Vagina (tissue), 2 donors: ENCODE results near the gene TSPAN19. TPM values are rescaled to one million over a fixed set of nuclear protein-coding genes. Genes with fewer than 3 reads are reported as not detected.

ENCODE experiments used
- DNase-seq, 2 donors: peaks; one replicate each; pipeline ENCODE4 v3.0.0-alpha.2; 2017; ENCODE audit errors: extremely low spot score in 2 of 2
- H3K27ac ChIP-seq: fragments of 200-600 bp; sonication (generic); one replicate; pipeline ENCODE4 v1.5.1; 2019
- H3K27me3 ChIP-seq: fragments of 200-600 bp; sonication (generic); one replicate; pipeline ENCODE4 v1.5.1; 2019
- H3K36me3 ChIP-seq, 2 donors: fragments of 200-600 bp; sonication (generic); one replicate each; pipeline ENCODE4 v1.5.1; 2017 to 2019
- H3K4me1 ChIP-seq: fragments of 200-600 bp; sonication (generic); one replicate; pipeline ENCODE4 v1.5.1; 2019
- H3K4me3 ChIP-seq, 2 donors: fragments of 200-600 bp; sonication (generic); 1 replicate in 1 of 2; 2 replicates in 1 of 2; pipeline ENCODE4 v1.5.1; 2016 to 2019
- H3K9me3 ChIP-seq: fragments of 200-600 bp; sonication (generic); one replicate; pipeline ENCODE4 v1.5.1; 2019
- POLR2A ChIP-seq, 2 donors: fragments of 450-650 bp; IDR thresholded peaks; one replicate each; pipeline ENCODE4 v1.6.1; 2017; ENCODE audit warnings: antibody characterized with exemption in 2 of 2, mild to moderate bottlenecking in 2 of 2, moderate library complexity in 2 of 2
- POLR2AphosphoS5 ChIP-seq, 2 donors: sonication (generic); formaldehyde crosslinking; IDR thresholded peaks; one replicate each; pipeline ENCODE4 v1.9.0; 2017; ENCODE audit warnings: antibody characterized with exemption in 2 of 2, mild to moderate bottlenecking in 2 of 2, low read depth in 1 of 2; ENCODE audit not compliant: insufficient read depth in 1 of 2
- intact Hi-C: fragments of 100-400 bp; cut with DNase I; formaldehyde crosslinking; loops from one replicate; pipeline ENCODE4 v1.15.1; 2023
- total RNA-seq: library from RNA; depleted of rRNA; stranded (reverse); fragments of >200 nt; gene quantifications from one replicate; pipeline ENCODE4 v1.2.3, GENCODE V29; 2016
- TF ChIP-seq, protein P1 (sequence below), 3 experiments: fragments of 450-650 bp in 2 of 3; fragments of 200-600 bp in 1 of 3; sonication (generic) in 1 of 3; IDR thresholded peaks; one replicate each; pipeline ENCODE4 v1.5.1; 2017 to 2019; ENCODE audit warnings: antibody characterized with exemption in 3 of 3, mild to moderate bottlenecking in 2 of 3, moderate library complexity in 2 of 3

Gene TSPAN19
- total RNA-seq, 1 donor from 2014 or later, result not detected

DNA sequence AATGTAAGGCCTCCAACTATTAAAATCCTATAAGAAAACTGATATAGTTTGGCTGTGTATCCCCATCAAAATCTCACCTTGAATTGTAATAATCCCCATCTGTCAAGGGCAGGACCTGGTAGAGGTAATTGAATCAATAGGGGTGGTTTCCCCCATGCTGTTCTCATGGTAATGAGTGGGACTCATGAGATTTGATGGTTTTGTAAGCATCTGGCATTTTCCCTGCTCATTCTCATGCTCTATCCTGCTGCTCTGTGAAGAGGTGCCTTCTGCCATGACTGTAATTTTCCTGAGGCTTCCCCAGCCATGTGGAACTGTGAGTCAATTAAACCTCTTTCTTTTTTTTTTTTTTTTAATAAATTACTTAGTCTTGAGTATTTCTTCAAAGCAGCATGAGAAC is 31.9 kb downstream of the TSPAN19 start:
- TF ChIP-seq, protein P1, sequence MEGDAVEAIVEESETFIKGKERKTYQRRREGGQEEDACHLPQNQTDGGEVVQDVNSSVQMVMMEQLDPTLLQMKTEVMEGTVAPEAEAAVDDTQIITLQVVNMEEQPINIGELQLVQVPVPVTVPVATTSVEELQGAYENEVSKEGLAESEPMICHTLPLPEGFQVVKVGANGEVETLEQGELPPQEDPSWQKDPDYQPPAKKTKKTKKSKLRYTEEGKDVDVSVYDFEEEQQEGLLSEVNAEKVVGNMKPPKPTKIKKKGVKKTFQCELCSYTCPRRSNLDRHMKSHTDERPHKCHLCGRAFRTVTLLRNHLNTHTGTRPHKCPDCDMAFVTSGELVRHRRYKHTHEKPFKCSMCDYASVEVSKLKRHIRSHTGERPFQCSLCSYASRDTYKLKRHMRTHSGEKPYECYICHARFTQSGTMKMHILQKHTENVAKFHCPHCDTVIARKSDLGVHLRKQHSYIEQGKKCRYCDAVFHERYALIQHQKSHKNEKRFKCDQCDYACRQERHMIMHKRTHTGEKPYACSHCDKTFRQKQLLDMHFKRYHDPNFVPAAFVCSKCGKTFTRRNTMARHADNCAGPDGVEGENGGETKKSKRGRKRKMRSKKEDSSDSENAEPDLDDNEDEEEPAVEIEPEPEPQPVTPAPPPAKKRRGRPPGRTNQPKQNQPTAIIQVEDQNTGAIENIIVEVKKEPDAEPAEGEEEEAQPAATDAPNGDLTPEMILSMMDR (IDR thresholded peaks at IDR 0.05), result no peak
- TF ChIP-seq POLR2A (IDR thresholded peaks at IDR 0.05) (no peak), POLR2AphosphoS5 (IDR thresholded peaks at IDR 0.05; ENCODE audit: insufficient read depth in 1 of 2, low read depth in 1 of 2) (no peak)
- Histone ChIP-seq H3K4me3 (no peak overlapping the region), H3K4me1 (peaks cover 3% of the 10 kb centered on the region), H3K27me3 (no peaks in the 10 kb centered on the region), H3K9me3 (no peaks in the 10 kb centered on the region), H3K36me3 (no peaks in the 10 kb centered on the region), H3K27ac (no peak overlapping the region)
- DNase-seq, result no peak
- intact Hi-C loops, result no loop called here

DNA sequence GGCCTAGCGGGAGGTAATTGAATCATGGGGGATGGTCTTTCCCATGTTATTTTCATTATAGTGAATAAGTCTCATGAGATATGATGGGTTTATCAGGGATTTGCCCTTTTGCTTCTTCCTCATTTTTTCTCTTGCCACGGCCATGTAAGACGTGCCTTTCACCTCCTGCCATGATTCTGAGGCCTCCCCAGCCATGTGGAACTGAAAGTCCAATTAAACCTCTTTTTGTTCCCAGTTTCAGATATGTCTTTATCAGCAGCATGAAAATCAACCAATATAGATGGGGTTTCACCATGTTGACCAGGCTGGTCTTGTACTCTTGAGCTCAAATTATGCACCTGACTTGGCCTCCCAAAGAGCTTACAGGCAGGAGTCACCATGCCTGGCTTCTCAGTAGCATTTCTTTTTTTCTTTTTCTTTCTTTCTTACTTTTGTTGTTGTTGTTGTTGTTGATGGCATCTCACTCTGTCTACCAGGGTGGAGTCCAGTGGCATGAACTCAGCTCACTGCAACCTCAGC is 33.2 kb downstream of the TSPAN19 start:
- Histone ChIP-seq H3K36me3 (no peaks in the 10 kb centered on the region), H3K4me1 (no peaks in the 10 kb centered on the region), H3K4me3 (no peak overlapping the region), H3K9me3 (no peaks in the 10 kb centered on the region), H3K27me3 (no peaks in the 10 kb centered on the region), H3K27ac (no peak overlapping the region)
- TF ChIP-seq POLR2A (IDR thresholded peaks at IDR 0.05) (no peak), POLR2AphosphoS5 (IDR thresholded peaks at IDR 0.05; ENCODE audit: insufficient read depth in 1 of 2, low read depth in 1 of 2) (no peak)
- TF ChIP-seq, protein P1 (IDR thresholded peaks at IDR 0.05), result no peak
- intact Hi-C loops, result no loop called here
- DNase-seq, result no peak

DNA sequence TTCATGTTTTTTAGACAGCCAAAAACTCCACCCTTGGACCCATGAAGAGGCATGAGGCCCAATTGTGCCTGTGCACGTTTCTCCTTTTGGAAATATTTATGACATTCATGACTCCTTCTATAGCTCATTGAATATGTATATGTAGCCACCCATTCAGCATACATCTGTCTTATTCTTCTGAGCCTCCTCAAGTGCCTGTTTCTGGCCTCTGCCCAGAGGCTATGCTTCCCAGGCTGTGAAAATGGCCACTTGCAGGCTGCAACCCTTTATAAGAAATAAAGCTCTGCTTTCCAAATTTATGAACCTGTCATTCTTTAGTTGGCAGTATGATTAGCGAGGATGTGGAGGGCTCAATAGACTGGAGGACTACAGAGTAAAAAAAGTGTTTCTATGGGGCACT is 35.3 kb downstream of the TSPAN19 start:
- TF ChIP-seq POLR2A (IDR thresholded peaks at IDR 0.05), result no peak
- TF ChIP-seq, protein P1 (IDR thresholded peaks at IDR 0.05), result no peak
- TF ChIP-seq POLR2AphosphoS5 (IDR thresholded peaks at IDR 0.05; ENCODE audit: insufficient read depth in 1 of 2, low read depth in 1 of 2), result no peak
- Histone ChIP-seq H3K9me3 (no peaks in the 10 kb centered on the region), H3K36me3 (no peaks in the 10 kb centered on the region), H3K27ac (no peak overlapping the region), H3K27me3 (no peaks in the 10 kb centered on the region), H3K4me3 (no peak overlapping the region), H3K4me1 (no peaks in the 10 kb centered on the region)
- intact Hi-C loops, result no loop called here
- no peak for DNase-seq

DNA sequence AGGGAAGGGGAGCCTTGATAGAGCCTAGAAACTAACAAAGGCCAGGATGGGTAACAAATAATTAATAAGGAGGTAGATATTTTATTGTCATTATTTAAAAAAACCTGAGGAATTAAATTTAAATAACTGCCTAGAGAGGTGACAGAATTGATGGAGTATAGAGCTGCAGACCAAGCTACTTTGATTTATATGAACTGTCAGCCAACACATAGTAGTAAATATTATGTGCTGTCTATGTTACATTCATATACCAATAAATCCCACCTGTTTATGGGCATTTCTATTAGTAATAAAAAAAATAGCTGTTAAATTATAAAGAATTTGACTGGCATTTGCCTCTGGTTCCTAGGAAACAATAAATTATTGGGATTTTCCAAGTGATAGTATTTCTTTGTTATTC is 37.7 kb downstream of the TSPAN19 start:
- H3K9me3 ChIP-seq, result no peaks in the 10 kb centered on the region

DNA sequence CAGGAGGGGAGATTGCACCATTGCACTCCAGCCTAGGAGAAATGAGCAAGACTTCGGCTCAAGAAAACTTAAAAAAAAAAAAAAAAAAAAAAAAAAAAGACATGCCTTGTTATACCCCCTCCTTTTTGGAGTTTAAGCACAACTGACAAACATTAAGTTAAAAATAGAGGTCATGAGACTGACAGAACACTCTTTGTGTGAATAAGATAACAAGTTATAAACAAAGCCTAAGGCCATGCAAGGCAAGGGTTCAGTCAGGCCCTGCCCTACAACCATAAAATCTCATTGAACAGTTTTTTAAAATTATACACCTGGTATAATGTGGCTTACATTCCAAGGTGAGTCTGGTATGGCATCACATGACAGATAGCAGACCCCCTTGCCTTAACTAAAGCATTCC is 39.3 kb downstream of the TSPAN19 start:
- no peak for DNase-seq
- H3K36me3 ChIP-seq, result no peaks in the 10 kb centered on the region
- H3K27ac ChIP-seq, result no peak overlapping the region
- intact Hi-C loops, result no loop called here
- no peak overlapping the region for H3K4me3 ChIP-seq
- no peaks in the 10 kb centered on the region for H3K9me3 ChIP-seq
- H3K4me1 ChIP-seq, result no peaks in the 10 kb centered on the region
- TF ChIP-seq, protein P1 (IDR thresholded peaks at IDR 0.05), result no peak
- no peak for TF ChIP-seq POLR2A (IDR thresholded peaks at IDR 0.05)
- TF ChIP-seq POLR2AphosphoS5 (IDR thresholded peaks at IDR 0.05; ENCODE audit: insufficient read depth in 1 of 2, low read depth in 1 of 2), result no peak
- no peaks in the 10 kb centered on the region for H3K27me3 ChIP-seq

More for the DNA sequence above, 37.7 kb downstream of the TSPAN19 start:
- Histone ChIP-seq H3K4me1 (no peaks in the 10 kb centered on the region), H3K36me3 (no peaks in the 10 kb centered on the region), H3K27me3 (no peaks in the 10 kb centered on the region), H3K27ac (no peak overlapping the region), H3K4me3 (no peak overlapping the region)
- intact Hi-C loops, result no loop called here
- no peak for DNase-seq
- TF ChIP-seq POLR2A (IDR thresholded peaks at IDR 0.05) (no peak), POLR2AphosphoS5 (IDR thresholded peaks at IDR 0.05; ENCODE audit: insufficient read depth in 1 of 2, low read depth in 1 of 2) (no peak)
